ENCODE data around the gene ATE1. TPM values are rescaled to one million over a fixed set of nuclear protein-coding genes. Genes with fewer than 3 reads are reported as not detected.
"Not testable (repeated sequence)": the region's sequence is repeated elsewhere in the genome, so short reads cannot be mapped to it uniquely, and the experiment has no call there.

ATE1 gene
- total and polyA plus RNA-seq, 2 donors (not counting 3 experiments of a cell fraction or from before 2014, with no cell fraction given): 8.7 to 27.1 TPM

- POLR2A ChIA-PET: interaction anchor here (1.2 kb wide), 1 partner anchor 9 kb away, joined by 3 read pairs; the partner anchor contains the start of gene ATE1
These were observed 9.0 kb downstream of the ATE1 start for GRCh38 chr10:121918800-121919199.

GRCh38 chr10:121914661-121915060 lies 13.2 kb downstream of the ATE1 start:
- Histone ChIP-seq H3K27ac (ENCODE audit: insufficient read depth, low read depth, low read length) (no peak overlapping the region), H3K79me2 (ENCODE audit: control insufficient read depth, insufficient read depth, low read length) (no peaks in the 10 kb centered on the region), H3K36me3 (ENCODE audit: control insufficient read depth in 2 of 2, extremely low read depth in 1 of 2, insufficient read depth in 2 of 2, low read length in 2 of 2) (peaks cover 0 to 4% of the 10 kb centered on the region in 2 experiments), H3K27me3 (ENCODE audit: control insufficient read depth in 2 of 2, insufficient read depth in 2 of 2, low read length in 2 of 2) (no peaks in the 10 kb centered on the region), H3K4me1 (ENCODE audit: control insufficient read depth, extremely low read depth, insufficient read depth, low read length) (no peaks in the 10 kb centered on the region), H3K4me3 (replicated peaks in 1 of 3; ENCODE audit: insufficient read depth in 1 of 3, low read depth in 1 of 3, low read length in 3 of 3) (no peak overlapping the region), H3K9me1 (replicated peaks; ENCODE audit: control insufficient read depth, extremely low read depth, insufficient read depth, low read length) (no peaks in the 10 kb centered on the region), H3K4me2 (ENCODE audit: insufficient read depth, low read length) (no peak overlapping the region), H2AFZ (ENCODE audit: low read depth, low read length) (no peak overlapping the region), H3K9me3 (replicated peaks; ENCODE audit: control insufficient read depth, insufficient read depth, low read length) (no peaks in the 10 kb centered on the region), H4K20me1 (replicated peaks; ENCODE audit: control insufficient read depth, extremely low read depth, insufficient read depth, low read length) (no peaks in the 10 kb centered on the region), H3K9ac (replicated peaks; ENCODE audit: extremely low read depth, insufficient read depth, low read length) (no peak overlapping the region)
- TF ChIP-seq EZH2 (IDR thresholded peaks at IDR 0.05; ENCODE audit: borderline replicate concordance, low read depth, low read length, severe bottlenecking): no peak
- TF ChIP-seq MAX (IDR thresholded peaks at IDR 0.05; ENCODE audit: insufficient read depth, insufficient read length): no peak
- TF ChIP-seq POLR2AphosphoS5 (IDR thresholded peaks at IDR 0.05; ENCODE audit: insufficient read depth, low read depth, low read length): no peak
- TF ChIP-seq JUN (IDR thresholded peaks at IDR 0.05; ENCODE audit: borderline replicate concordance, insufficient read depth, insufficient read length, low read depth): no peak
- no peak for TF ChIP-seq FOS (IDR thresholded peaks at IDR 0.05; ENCODE audit: borderline replicate concordance, insufficient read depth, low read length)
- TF ChIP-seq, protein P1, sequence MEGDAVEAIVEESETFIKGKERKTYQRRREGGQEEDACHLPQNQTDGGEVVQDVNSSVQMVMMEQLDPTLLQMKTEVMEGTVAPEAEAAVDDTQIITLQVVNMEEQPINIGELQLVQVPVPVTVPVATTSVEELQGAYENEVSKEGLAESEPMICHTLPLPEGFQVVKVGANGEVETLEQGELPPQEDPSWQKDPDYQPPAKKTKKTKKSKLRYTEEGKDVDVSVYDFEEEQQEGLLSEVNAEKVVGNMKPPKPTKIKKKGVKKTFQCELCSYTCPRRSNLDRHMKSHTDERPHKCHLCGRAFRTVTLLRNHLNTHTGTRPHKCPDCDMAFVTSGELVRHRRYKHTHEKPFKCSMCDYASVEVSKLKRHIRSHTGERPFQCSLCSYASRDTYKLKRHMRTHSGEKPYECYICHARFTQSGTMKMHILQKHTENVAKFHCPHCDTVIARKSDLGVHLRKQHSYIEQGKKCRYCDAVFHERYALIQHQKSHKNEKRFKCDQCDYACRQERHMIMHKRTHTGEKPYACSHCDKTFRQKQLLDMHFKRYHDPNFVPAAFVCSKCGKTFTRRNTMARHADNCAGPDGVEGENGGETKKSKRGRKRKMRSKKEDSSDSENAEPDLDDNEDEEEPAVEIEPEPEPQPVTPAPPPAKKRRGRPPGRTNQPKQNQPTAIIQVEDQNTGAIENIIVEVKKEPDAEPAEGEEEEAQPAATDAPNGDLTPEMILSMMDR (IDR thresholded peaks at IDR 0.05; ENCODE audit: extremely low read depth in 1 of 2, insufficient read depth in 1 of 2, low read depth in 1 of 2, low read length in 2 of 2): no peak
- no peak for TF ChIP-seq POLR2A (IDR thresholded peaks at IDR 0.05; ENCODE audit: low read depth, low read length)
- no peak for TF ChIP-seq MYC (IDR thresholded peaks at IDR 0.05; ENCODE audit: low read depth, low read length)
- TF ChIP-seq GATA2 (IDR thresholded peaks at IDR 0.05; ENCODE audit: insufficient read depth, insufficient read length, low read depth, low read length): no peak
- intact Hi-C loops (cut with micrococcal nuclease) (no loop called here), dilution Hi-C loops (cut with MboI; ENCODE audit: extremely low pct_ligation_motif_present, low sequenced_read_pairs) (no loop called here)
- no peak for DNase-seq (ENCODE audit: low read depth, low spot score)
- ChIA-PET POLR2A (no interaction called here), CTCF (interaction anchor here (0.7 kb wide), 1 partner anchor 14 kb away, joined by 3 read pairs; no protein-coding TSS in a partner anchor)
- BruUV-seq (replicated peaks): no TSS peak
- no peak for FAIRE-seq

More at GRCh38 chr10:121918800-121919199, 9.0 kb downstream of the ATE1 start:
- FAIRE-seq; H3K27me3 ChIP-seq (ENCODE audit: control insufficient read depth in 2 of 2, insufficient read depth in 2 of 2, low read length in 2 of 2); H3K9ac ChIP-seq (replicated peaks; ENCODE audit: extremely low read depth, insufficient read depth, low read length); H2AFZ ChIP-seq (ENCODE audit: low read depth, low read length); H3K4me2 ChIP-seq (ENCODE audit: insufficient read depth, low read length); DNase-seq (ENCODE audit: low read depth, low spot score); intact Hi-C loops (cut with micrococcal nuclease); H3K9me1 ChIP-seq (replicated peaks; ENCODE audit: control insufficient read depth, extremely low read depth, insufficient read depth, low read length); BruUV-seq (replicated peaks); H3K79me2 ChIP-seq (ENCODE audit: control insufficient read depth, insufficient read depth, low read length); H4K20me1 ChIP-seq (replicated peaks; ENCODE audit: control insufficient read depth, extremely low read depth, insufficient read depth, low read length); H3K4me1 ChIP-seq (ENCODE audit: control insufficient read depth, extremely low read depth, insufficient read depth, low read length); H3K9me3 ChIP-seq (replicated peaks; ENCODE audit: control insufficient read depth, insufficient read depth, low read length); H3K4me3 ChIP-seq (replicated peaks in 1 of 3; ENCODE audit: insufficient read depth in 1 of 3, low read depth in 1 of 3, low read length in 3 of 3); dilution Hi-C loops (cut with MboI; ENCODE audit: extremely low pct_ligation_motif_present, low sequenced_read_pairs); H3K27ac ChIP-seq (ENCODE audit: insufficient read depth, low read depth, low read length): not testable (repeated sequence)
- H3K36me3 ChIP-seq (ENCODE audit: control insufficient read depth in 2 of 2, extremely low read depth in 1 of 2, insufficient read depth in 2 of 2, low read length in 2 of 2): peaks cover 4 to 11% of the 10 kb centered on the region in 2 experiments
- CTCF ChIA-PET: interaction anchor here (1.2 to 2.3 kb wide), 2 partner anchors 18 to 970 kb away, joined by 3 to 6 read pairs; no protein-coding TSS in a partner anchor
